ENCODE measurements around the gene DYTN.

DYTN gene

GRCh38 chr2:206696910-206697309 lies 21.3 kb downstream of the DYTN start:
- no peak for TF ChIP-seq CTCF (IDR thresholded peaks at IDR 0.05; ENCODE audit: low read depth, low read length)

GRCh38 chr2:206693399-206694137 lies 24.6 kb downstream of the DYTN start:
- H3K4me3 ChIP-seq (ENCODE audit: low read depth, low read length) = no peak overlapping the region
- TF ChIP-seq CTCF (IDR thresholded peaks at IDR 0.05; ENCODE audit: low read depth, low read length) = peak; percentile 45; the same call in 1 of the 2 replicates

More at GRCh38 chr2:206696910-206697309, 21.3 kb downstream of the DYTN start:
- H3K4me3 ChIP-seq (ENCODE audit: low read depth, low read length) = no peak overlapping the region

GRCh38 chr2:206692971-206693370 lies 25.2 kb downstream of the DYTN start:
- no peak overlapping the region for H3K4me3 ChIP-seq (ENCODE audit: low read depth, low read length)
- TF ChIP-seq CTCF (IDR thresholded peaks at IDR 0.05; ENCODE audit: low read depth, low read length) = no peak

GRCh38 chr2:206688990-206689389 lies 29.2 kb downstream of the DYTN start:
- no peak for TF ChIP-seq CTCF (IDR thresholded peaks at IDR 0.05; ENCODE audit: low read depth, low read length)
- H3K4me3 ChIP-seq (ENCODE audit: low read depth, low read length) = no peak overlapping the region

- TF ChIP-seq CTCF (IDR thresholded peaks at IDR 0.05; ENCODE audit: low read depth, low read length) = no peak
Measured at GRCh38 chr2:206688453-206688852, 29.7 kb downstream of the DYTN start.

GRCh38 chr2:206683546-206683945 lies 34.6 kb downstream of the DYTN start:
- no peak overlapping the region for H3K4me3 ChIP-seq (ENCODE audit: low read depth, low read length)
- TF ChIP-seq CTCF (IDR thresholded peaks at IDR 0.05; ENCODE audit: low read depth, low read length) = no peak

More at GRCh38 chr2:206688453-206688852, 29.7 kb downstream of the DYTN start:
- H3K4me3 ChIP-seq (ENCODE audit: low read depth, low read length) = no peak overlapping the region

- no peak overlapping the region for H3K4me3 ChIP-seq (ENCODE audit: low read depth, low read length)
- no peak for TF ChIP-seq CTCF (IDR thresholded peaks at IDR 0.05; ENCODE audit: low read depth, low read length)
Measured at GRCh38 chr2:206670531-206671319, 47.5 kb downstream of the DYTN start.
